ENCODE results near the gene ETF1.

GRCh38 chr5:138574744-138575193, 31.7 kb upstream of the ETF1 start:
- no peak for TF ChIP-seq CTCF (IDR thresholded peaks at IDR 0.05; ENCODE audit: insufficient read depth, low read depth, low read length)
- TF ChIP-seq EZH2 (IDR thresholded peaks at IDR 0.05; ENCODE audit: insufficient read depth, low read length) = no peak

Data from astrocyte (in vitro differentiated cells and primary cell).